ENCODE data around the gene PXK. TPM values are rescaled to one million over a fixed set of nuclear protein-coding genes. Genes with fewer than 3 reads are reported as not detected.

The PXK gene
- total RNA-seq, 4 donors from 2014 or later: 22.7 to 51.3 (median 41.0) TPM

DNA sequence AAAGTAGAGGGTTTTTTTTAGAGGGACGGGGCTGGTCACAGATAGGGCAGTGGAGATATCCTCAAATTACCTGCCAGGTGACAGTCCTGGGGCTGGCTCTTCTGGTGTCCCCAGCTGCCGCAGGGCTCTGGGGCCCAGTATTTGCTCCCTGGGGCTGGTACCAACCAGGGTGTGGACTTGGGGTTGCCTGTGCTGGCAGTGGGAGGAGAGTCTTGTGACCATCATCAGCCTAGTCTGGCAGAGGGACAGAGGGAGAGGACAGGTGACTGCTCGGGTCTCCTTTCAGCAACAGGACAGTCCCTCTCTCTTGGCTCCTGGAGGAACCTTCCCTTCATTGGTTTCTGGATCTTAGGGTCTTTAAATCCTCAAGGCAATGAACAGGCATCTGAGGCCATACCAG lies 34.5 kb upstream of the PXK start:
- WGBS, 2 donors: 60 to 71% methylated on average over 3 of the region's 3 CpGs

DNA sequence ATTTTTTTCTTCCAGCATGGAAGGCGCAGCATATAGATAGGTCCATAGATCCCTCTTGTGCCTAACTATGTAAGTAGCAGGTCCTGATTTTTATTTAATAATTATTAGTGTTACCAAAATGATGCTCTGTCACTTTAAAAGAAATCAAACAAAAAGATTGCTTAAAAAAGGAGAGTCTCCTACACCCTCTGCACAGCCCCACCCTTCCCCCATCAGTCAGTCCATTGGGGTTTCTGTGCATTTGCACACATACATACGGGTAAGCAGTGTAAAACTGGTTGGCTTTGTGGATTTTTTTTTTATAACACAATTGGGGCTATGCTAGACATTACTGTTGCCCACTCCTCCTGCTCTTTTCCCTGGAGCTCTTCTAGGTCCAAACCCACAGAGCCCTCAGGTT lies 33.6 kb upstream of the PXK start:
- Histone ChIP-seq H3K27ac (no peak overlapping the region), H3K4me1 (no peaks in the 10 kb centered on the region), H3K4me3 (no peak overlapping the region), H3K9me3 (no peaks in the 10 kb centered on the region), H3K36me3 (peaks cover 0 to 11% (median 0%) of the 10 kb centered on the region in 3 donors), H3K27me3 (no peaks in the 10 kb centered on the region)
- TF ChIP-seq POLR2A (IDR thresholded peaks at IDR 0.05) (no peak), EP300 (IDR thresholded peaks at IDR 0.05) (no peak)
- TF ChIP-seq, protein P1, sequence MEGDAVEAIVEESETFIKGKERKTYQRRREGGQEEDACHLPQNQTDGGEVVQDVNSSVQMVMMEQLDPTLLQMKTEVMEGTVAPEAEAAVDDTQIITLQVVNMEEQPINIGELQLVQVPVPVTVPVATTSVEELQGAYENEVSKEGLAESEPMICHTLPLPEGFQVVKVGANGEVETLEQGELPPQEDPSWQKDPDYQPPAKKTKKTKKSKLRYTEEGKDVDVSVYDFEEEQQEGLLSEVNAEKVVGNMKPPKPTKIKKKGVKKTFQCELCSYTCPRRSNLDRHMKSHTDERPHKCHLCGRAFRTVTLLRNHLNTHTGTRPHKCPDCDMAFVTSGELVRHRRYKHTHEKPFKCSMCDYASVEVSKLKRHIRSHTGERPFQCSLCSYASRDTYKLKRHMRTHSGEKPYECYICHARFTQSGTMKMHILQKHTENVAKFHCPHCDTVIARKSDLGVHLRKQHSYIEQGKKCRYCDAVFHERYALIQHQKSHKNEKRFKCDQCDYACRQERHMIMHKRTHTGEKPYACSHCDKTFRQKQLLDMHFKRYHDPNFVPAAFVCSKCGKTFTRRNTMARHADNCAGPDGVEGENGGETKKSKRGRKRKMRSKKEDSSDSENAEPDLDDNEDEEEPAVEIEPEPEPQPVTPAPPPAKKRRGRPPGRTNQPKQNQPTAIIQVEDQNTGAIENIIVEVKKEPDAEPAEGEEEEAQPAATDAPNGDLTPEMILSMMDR (IDR thresholded peaks at IDR 0.05): no peak
- no peak for DNase-seq (ENCODE audit: low spot score in 2 of 2)
- 48 to 53% methylated on average over 2 of the region's 2 CpGs for WGBS, 2 donors

More for the DNA sequence above, 34.5 kb upstream of the PXK start:
- H3K27ac ChIP-seq: no peak overlapping the region
- no peaks in the 10 kb centered on the region for H3K4me1 ChIP-seq
- H3K4me3 ChIP-seq: no peak overlapping the region
- no peaks in the 10 kb centered on the region for H3K9me3 ChIP-seq
- no peak for DNase-seq (ENCODE audit: low spot score in 2 of 2)
- no peaks in the 10 kb centered on the region for H3K27me3 ChIP-seq
- H3K36me3 ChIP-seq: peaks cover 0 to 19% (median 0%) of the 10 kb centered on the region in 3 donors
- TF ChIP-seq POLR2A (IDR thresholded peaks at IDR 0.05) (no peak), EP300 (IDR thresholded peaks at IDR 0.05) (no peak)
- TF ChIP-seq, protein P1 (IDR thresholded peaks at IDR 0.05): no peak

DNA sequence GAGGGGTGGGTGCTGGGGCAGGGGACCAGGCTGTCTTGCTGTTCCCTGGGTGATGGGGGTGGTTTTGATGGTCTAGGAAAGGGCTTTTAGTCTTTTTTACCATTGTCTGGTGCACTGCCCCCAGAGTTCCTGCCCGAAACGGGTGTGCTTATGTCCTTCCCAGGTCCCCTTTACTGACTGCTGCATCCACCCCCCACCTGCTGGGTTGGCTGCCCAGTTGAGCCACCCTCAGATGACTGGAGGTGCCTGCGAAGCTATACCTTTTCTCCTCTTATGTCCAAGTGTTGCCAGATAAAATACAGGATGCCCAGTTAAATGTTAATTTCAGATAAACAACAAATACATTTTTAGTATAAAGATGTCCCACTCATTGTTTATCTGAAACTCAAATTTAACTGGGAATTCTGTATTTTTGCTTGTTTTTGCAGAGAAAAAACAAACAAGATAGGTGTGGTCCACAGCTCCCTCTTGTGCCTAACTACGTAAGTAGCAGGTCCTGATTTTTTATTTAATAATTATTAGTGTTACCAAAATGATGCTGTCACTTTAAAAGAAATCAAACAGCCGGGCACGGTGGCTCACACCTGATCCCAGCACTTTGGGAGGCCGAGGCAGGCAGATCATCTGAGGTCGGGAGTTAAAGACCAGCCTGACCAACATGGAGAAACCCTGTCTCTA lies 32.7 kb upstream of the PXK start:
- H3K4me1 ChIP-seq: no peaks in the 10 kb centered on the region
- no peaks in the 10 kb centered on the region for H3K9me3 ChIP-seq
- H3K27me3 ChIP-seq: no peaks in the 10 kb centered on the region
- H3K27ac ChIP-seq: no peak overlapping the region
- DNase-seq (ENCODE audit: low spot score in 2 of 2): peak in 1 of 2 donors; percentile 21
- no peak overlapping the region for H3K4me3 ChIP-seq
- peaks cover 0 to 5% (median 0%) of the 10 kb centered on the region in 3 donors for H3K36me3 ChIP-seq
- 11 to 15% methylated on average over 8 of the region's 8 CpGs for WGBS, 2 donors
- no peak for TF ChIP-seq EP300 (IDR thresholded peaks at IDR 0.05)
- TF ChIP-seq, protein P1 (IDR thresholded peaks at IDR 0.05): peak; percentile 24 to 73 (median 52)

DNA sequence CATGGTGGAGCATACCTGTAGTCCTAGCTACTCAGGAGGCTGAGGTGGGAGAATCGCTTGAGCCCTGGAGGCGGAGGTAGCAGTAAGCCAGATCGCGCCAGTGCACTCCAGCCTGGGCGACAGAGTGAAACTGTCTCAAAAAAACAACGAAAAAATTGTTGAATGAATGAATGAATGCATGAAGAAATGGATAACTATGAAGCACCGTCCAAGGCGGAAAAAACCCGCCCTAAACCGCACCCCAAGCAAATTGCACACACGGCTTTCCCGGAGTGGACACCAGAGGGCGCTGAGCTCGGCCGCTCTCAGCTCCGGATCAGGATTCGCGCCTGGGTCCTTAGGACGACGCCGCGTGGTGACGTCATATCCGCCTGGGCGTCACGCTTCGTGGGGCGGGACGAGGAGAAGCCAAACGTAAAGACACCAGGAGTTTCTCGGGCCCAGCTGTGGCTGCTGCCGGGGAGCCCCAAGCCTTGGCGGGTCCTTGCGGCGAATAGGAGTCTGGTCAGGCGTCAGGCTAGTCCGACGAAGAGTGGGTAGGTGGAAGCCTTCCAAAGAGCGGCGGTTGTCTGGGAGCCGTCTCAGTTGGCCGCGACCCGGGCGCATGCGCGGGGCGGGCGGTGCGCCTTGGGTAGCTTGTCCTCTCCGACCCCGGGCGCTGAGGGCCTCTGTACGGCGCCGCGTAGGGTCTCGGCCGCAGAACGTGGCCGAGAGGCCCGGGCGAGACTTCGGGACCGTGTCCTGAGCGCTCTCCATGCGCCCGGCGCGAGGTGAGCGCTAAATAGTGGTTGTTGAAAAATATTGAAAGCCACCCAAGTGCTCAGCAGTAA lies 26.6 kb upstream of the PXK start, which contains the start of the genes HTD2 and RPP14:
Gene HTD2, plus strand, starts transcription at position 639 of the 830 bp plus-strand sequence. CDS start 11,094 bp downstream, outside the sequence.
Gene RPP14, plus strand, starts transcription at position 364 of the 830 bp plus-strand sequence. CDS start 4,085 bp downstream, outside the sequence.
- TF ChIP-seq POLR2A (IDR thresholded peaks at IDR 0.05): peak; percentile 18 to 66
- TF ChIP-seq EP300 (IDR thresholded peaks at IDR 0.05): peak; percentile 84 to 92
- TF ChIP-seq, protein P1 (IDR thresholded peaks at IDR 0.05): peak; percentile 93 to 100 (median 98)
- 5% methylated on average over 71 of the region's 71 CpGs for WGBS, 2 donors
- H3K9me3 ChIP-seq: no peaks in the 10 kb centered on the region

More for the DNA sequence above, 26.6 kb upstream of the PXK start, which contains the start of the genes HTD2 and RPP14:
- H3K4me1 ChIP-seq: peaks cover 0 to 38% (median 23%) of the 10 kb centered on the region in 4 donors
- H3K27me3 ChIP-seq: no peaks in the 10 kb centered on the region
- peak within 1 kb of the TSS; percentile 65 to 88 (median 82) for H3K4me3 ChIP-seq
- H3K27ac ChIP-seq: peak within 1 kb of the TSS; percentile 92 to 98 (median 96)
- H3K36me3 ChIP-seq: peaks cover 0 to 17% (median 2%) of the 10 kb centered on the region in 3 donors
- peak; percentile 96 to 97 for DNase-seq (ENCODE audit: low spot score in 2 of 2)

Data from tibial nerve (tissue), 4 donors.